ENCODE results near the gene NOL6. TPM values are rescaled to one million over a fixed set of nuclear protein-coding genes. Genes with fewer than 3 reads are reported as not detected.

NOL6 gene
- total and polyA plus RNA-seq, 2 of the 13 experiments (the other 11 are each of a cell fraction or from before 2014, with no cell fraction given): 17.0 to 30.2 TPM

DNA sequence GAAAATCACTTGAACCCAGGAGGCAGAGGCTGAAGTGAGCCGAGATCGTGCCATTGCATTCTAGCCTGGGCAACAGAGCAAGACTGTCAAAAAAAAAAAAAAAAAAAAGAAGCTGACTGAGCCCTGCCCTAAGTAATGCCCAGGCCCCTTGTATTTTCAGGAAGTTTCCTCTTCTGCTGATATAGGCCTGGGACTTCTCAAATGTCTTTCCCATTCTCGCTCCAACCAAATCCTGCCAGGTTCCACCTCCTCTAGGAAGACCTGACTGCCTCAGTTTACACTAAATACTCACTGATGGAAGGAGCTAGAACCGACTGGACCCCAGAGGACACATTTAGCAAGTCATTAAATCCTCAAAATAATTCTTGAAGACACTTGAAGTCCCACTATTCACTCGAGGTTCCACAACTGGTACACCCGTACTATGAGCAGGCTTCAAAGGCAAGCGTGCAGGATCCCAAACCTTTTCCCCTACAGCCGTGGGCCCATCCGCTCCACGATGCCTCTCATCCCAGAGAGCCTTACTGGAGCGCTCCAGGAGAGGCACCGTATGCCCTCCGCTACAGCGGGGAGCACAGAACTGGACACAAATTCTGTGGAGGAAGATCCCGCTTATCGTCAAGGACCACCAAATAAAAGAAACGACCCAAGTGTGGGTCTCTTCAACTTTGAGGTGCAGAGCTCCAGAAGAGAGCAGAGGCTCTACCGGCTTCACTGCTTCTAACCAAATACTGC lies 676 bp downstream of the NOL6 start:
- no peak overlapping the region for H2AFZ ChIP-seq (ENCODE audit: low read length)
- peaks cover 18% of the 10 kb centered on the region for H3K79me2 ChIP-seq (ENCODE audit: insufficient read depth, low read length)
- no peaks in the 10 kb centered on the region for H3K9me3 ChIP-seq (ENCODE audit: low read length)
- ChIA-PET POLR2A (interaction anchor here (0.8 to 2.9 kb wide), 21 partner anchors 9 to 209 kb away, joined by 3 to 17 read pairs (median 5); partner anchors contain the start of genes AQP3, BAG1, CHMP5 and NFX1), CTCF (ENCODE audit: low intra/inter-chr PET ratio, low total read pairs) (no interaction called here)
- ATAC-seq (peak; percentile 26), FAIRE-seq (no peak), DNase-seq (ENCODE audit: low spot score) (no peak)
- in situ Hi-C loops (cut with HindIII; ENCODE audit: extremely low pct_ligation_motif_present, low pct_unique_long_range_greater_than_20kb) (no loop called here), intact Hi-C loops (cut with micrococcal nuclease; ENCODE audit: unreplicated experiment) (loop anchor here (2.0 kb wide), 1 partner anchor 182 kb away; the partner anchor contains the start of gene NFX1)
- no peaks in the 10 kb centered on the region; a peak in 1 of 5 replicates for H3K27me3 ChIP-seq (ENCODE audit: control insufficient read depth in 1 of 2, insufficient read depth in 2 of 2, low read length in 2 of 2)
- no peak for TF ChIP-seq MZF1 (CRISPR knock-in tag; IDR thresholded peaks at IDR 0.05; ENCODE audit: borderline replicate concordance)
- 0 out of 2 replicates have a peak, but pooled peaks have one; percentile 33 for TF ChIP-seq ZNF598 (CRISPR knock-in tag; IDR thresholded peaks at IDR 0.05; ENCODE audit: borderline replicate concordance)
- H3K4me3 ChIP-seq (replicated peaks in 1 of 3; ENCODE audit: insufficient read depth in 1 of 3, low read depth in 2 of 3, low read length in 3 of 3): peak overlapping the region; percentile 69 to 93 (median 86)
- H3K36me3 ChIP-seq (replicated peaks in 1 of 2; ENCODE audit: control insufficient read depth in 1 of 2, insufficient read depth in 2 of 2, low read length in 2 of 2): peaks cover 19 to 33% of the 10 kb centered on the region in 2 experiments; a peak in 4 of 5 replicates
- peak overlapping the region; percentile 79 for H3K9ac ChIP-seq (ENCODE audit: insufficient read depth, low read depth, low read length)
- H3K27ac ChIP-seq (ENCODE audit: extremely low read length, insufficient read depth, low read length): peak overlapping the region; percentile 30
- H3K4me2 ChIP-seq (ENCODE audit: low read depth, low read length): peak overlapping the region; percentile 92
- H4K20me1 ChIP-seq (ENCODE audit: insufficient read depth, low read length): no peaks in the 10 kb centered on the region
- peaks cover 17% of the 10 kb centered on the region for H3K4me1 ChIP-seq (ENCODE audit: insufficient read depth, low read length)
- WGBS (ENCODE audit: low lambda C conversion rate): 7% methylated on average over 16 of the region's 18 CpGs
- TSS peak; percentile 79 for BruUV-seq (replicated peaks)

DNA sequence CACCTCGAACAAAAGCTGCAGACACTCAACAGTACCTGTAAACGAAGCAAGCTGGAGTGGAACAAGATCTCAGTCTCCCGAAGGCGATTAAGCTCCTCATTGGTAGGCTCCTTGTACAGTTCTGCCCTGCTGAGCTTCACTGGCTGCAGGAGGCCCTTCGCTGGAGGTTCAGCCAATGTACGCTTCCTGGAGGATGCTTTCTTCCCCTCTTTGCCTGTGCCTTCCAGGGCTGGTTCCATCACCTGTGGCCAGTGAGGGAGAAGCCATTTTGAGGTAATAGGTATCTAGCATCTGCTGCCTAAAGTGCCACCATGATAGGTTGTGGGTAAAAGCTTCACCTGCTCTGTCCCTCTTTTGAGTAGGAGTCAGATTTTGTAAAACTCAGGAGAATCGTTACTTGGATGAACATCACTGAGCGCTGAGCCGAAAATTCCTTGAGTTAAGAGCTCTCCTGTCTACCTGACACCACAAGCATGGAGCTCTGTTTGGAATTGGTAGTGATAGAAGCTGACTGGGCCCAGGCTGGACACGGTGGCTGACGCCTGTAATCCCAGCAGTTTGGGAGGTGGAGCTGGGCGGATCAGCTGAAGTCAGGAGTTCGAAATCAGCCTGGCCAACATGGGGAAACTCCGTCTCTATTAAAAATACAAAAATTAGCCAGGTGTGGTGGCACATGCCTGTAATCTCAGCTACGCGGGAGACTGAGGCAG lies 1.4 kb downstream of the NOL6 start:
- DNase-seq (ENCODE audit: low spot score) (no peak), FAIRE-seq (no peak), ATAC-seq (no peak)
- no TSS peak for BruUV-seq (replicated peaks)
- peak overlapping the region; percentile 79; the same call in 1 of the 2 replicates for H3K9ac ChIP-seq (ENCODE audit: insufficient read depth, low read depth, low read length)
- H3K9me3 ChIP-seq (ENCODE audit: low read length): no peaks in the 10 kb centered on the region
- H3K4me2 ChIP-seq (ENCODE audit: low read depth, low read length): peak overlapping the region; percentile 92
- WGBS (ENCODE audit: low lambda C conversion rate): 89% methylated on average over 16 of the region's 16 CpGs
- TF ChIP-seq ZNF670 (CRISPR knock-in tag; IDR thresholded peaks at IDR 0.05; ENCODE audit: borderline replicate concordance): no peak
- no peak for TF ChIP-seq ZNF782 (CRISPR knock-in tag; IDR thresholded peaks at IDR 0.05; ENCODE audit: borderline replicate concordance)
- no peak for TF ChIP-seq CAMTA2 (CRISPR knock-in tag; IDR thresholded peaks at IDR 0.05; ENCODE audit: borderline replicate concordance)
- TF ChIP-seq, protein P1, sequence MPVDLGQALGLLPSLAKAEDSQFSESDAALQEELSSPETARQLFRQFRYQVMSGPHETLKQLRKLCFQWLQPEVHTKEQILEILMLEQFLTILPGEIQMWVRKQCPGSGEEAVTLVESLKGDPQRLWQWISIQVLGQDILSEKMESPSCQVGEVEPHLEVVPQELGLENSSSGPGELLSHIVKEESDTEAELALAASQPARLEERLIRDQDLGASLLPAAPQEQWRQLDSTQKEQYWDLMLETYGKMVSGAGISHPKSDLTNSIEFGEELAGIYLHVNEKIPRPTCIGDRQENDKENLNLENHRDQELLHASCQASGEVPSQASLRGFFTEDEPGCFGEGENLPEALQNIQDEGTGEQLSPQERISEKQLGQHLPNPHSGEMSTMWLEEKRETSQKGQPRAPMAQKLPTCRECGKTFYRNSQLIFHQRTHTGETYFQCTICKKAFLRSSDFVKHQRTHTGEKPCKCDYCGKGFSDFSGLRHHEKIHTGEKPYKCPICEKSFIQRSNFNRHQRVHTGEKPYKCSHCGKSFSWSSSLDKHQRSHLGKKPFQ (CRISPR knock-in tag; IDR thresholded peaks at IDR 0.05; ENCODE audit: insufficient replicate concordance): no peak
- TF ChIP-seq CENPX (CRISPR knock-in tag; IDR thresholded peaks at IDR 0.05): no peak
- TF ChIP-seq ZNF33A (CRISPR knock-in tag; IDR thresholded peaks at IDR 0.05; ENCODE audit: borderline replicate concordance): no peak
- TF ChIP-seq ZNF841 (CRISPR knock-in tag; IDR thresholded peaks at IDR 0.05; ENCODE audit: borderline replicate concordance): no peak
- ChIA-PET POLR2A (interaction anchor here (1.1 to 2.9 kb wide), 3 partner anchors 19 to 81 kb away, joined by 3 to 16 read pairs (median 10); no protein-coding TSS in a partner anchor), CTCF (ENCODE audit: low intra/inter-chr PET ratio, low total read pairs) (no interaction called here)
- peaks cover 18% of the 10 kb centered on the region for H3K79me2 ChIP-seq (ENCODE audit: insufficient read depth, low read length)
- no peak overlapping the region for H3K27ac ChIP-seq (ENCODE audit: extremely low read length, insufficient read depth, low read length)
- peaks cover 27 to 40% of the 10 kb centered on the region in 2 experiments for H3K36me3 ChIP-seq (replicated peaks in 1 of 2; ENCODE audit: control insufficient read depth in 1 of 2, insufficient read depth in 2 of 2, low read length in 2 of 2)
- no peaks in the 10 kb centered on the region for H4K20me1 ChIP-seq (ENCODE audit: insufficient read depth, low read length)
- H2AFZ ChIP-seq (ENCODE audit: low read length): no peak overlapping the region
- in situ Hi-C loops (cut with HindIII; ENCODE audit: extremely low pct_ligation_motif_present, low pct_unique_long_range_greater_than_20kb) (no loop called here), intact Hi-C loops (cut with micrococcal nuclease; ENCODE audit: unreplicated experiment) (loop anchor here (2.0 kb wide), 1 partner anchor 182 kb away; the partner anchor contains the start of gene NFX1)
- peaks cover 17% of the 10 kb centered on the region for H3K4me1 ChIP-seq (ENCODE audit: insufficient read depth, low read length)
- H3K27me3 ChIP-seq (ENCODE audit: control insufficient read depth in 1 of 2, insufficient read depth in 2 of 2, low read length in 2 of 2): no peaks in the 10 kb centered on the region; a peak in 1 of 5 replicates
- H3K4me3 ChIP-seq (replicated peaks in 1 of 3; ENCODE audit: insufficient read depth in 1 of 3, low read depth in 2 of 3, low read length in 3 of 3): peak overlapping the region; percentile 69 to 93 (median 86); a peak in 5 of 6 replicates

Measured in HepG2 (cell line).